Osteoblast (primary cell): ENCODE results near the gene MAST3. TPM values are rescaled to one million over a fixed set of nuclear protein-coding genes. Genes with fewer than 3 reads are reported as not detected.

ENCODE experiments used
- DNase-seq: peaks from one replicate; pipeline ENCODE4 v3.0.0; 2011; ENCODE audit warnings: low spot score, mixed read lengths; ENCODE audit not compliant: insufficient read length; ENCODE audit errors: missing footprints
- H2AFZ ChIP-seq: 2 replicates; pipeline ENCODE4 v1.6.0; 2011; ENCODE audit warnings: mild to moderate bottlenecking, low read length
- H3K27ac ChIP-seq: 2 replicates; pipeline ENCODE4 v1.5.1; 2011; ENCODE audit warnings: mild to moderate bottlenecking, low read depth, low read length, moderate library complexity
- H3K27me3 ChIP-seq: 2 replicates; pipeline ENCODE4 v1.6.0; 2012; ENCODE audit warnings: mild to moderate bottlenecking, control low read depth, inconsistent platforms, low read length, moderate library complexity; ENCODE audit not compliant: insufficient read depth
- H3K36me3 ChIP-seq: 2 replicates; pipeline ENCODE4 v1.5.1; 2011; ENCODE audit warnings: mild to moderate bottlenecking, low read length, control low read depth, moderate library complexity; ENCODE audit not compliant: insufficient read depth
- H3K4me1 ChIP-seq: 2 replicates; pipeline ENCODE4 v1.5.1; 2011; ENCODE audit warnings: mild to moderate bottlenecking, low read length, control low read depth, moderate library complexity; ENCODE audit not compliant: insufficient read depth
- H3K4me2 ChIP-seq: 2 replicates; pipeline ENCODE4 v1.6.0; 2011; ENCODE audit warnings: mild to moderate bottlenecking, low read length; ENCODE audit not compliant: insufficient read depth
- H3K4me3 ChIP-seq: fragments of 200-600 bp; sonication (generic); 3 replicates; pipeline ENCODE4 v1.5.1; 2012; ENCODE audit warnings: mild to moderate bottlenecking, low read length, inconsistent platforms; ENCODE audit not compliant: insufficient read depth
- H3K79me2 ChIP-seq: 2 replicates; pipeline ENCODE4 v1.6.0; 2012; ENCODE audit warnings: mild to moderate bottlenecking, low read length, control low read depth, inconsistent platforms; ENCODE audit not compliant: insufficient read depth
- H3K9me3 ChIP-seq: 2 replicates; pipeline ENCODE4 v1.5.1; 2011; ENCODE audit warnings: low read depth, low read length, control low read depth
- H4K20me1 ChIP-seq: 2 replicates; pipeline ENCODE4 v1.6.0; 2012; ENCODE audit warnings: mild to moderate bottlenecking, low read length, control low read depth; ENCODE audit not compliant: insufficient read depth
- CTCF ChIP-seq: IDR thresholded peaks from 2 replicates; pipeline ENCODE4 v1.5.1; 2011; ENCODE audit warnings: mild to moderate bottlenecking, low read depth, low read length, moderate library complexity; ENCODE audit errors: extremely low read depth
- total RNA-seq: library from RNA; depleted of rRNA; stranded (reverse); fragments of >200 nt; gene quantifications from 2 replicates; pipeline ENCODE4 v1.2.3, GENCODE V29; 2012

The MAST3 gene
- total RNA-seq, 1 donor, result 5.4 TPM

GRCh38 chr19:18059902-18060301, 37.7 kb upstream of the MAST3 start:
- H3K27me3 ChIP-seq, result no peaks in the 10 kb centered on the region
- H3K9me3 ChIP-seq, result no peaks in the 10 kb centered on the region
- no peak overlapping the region for H3K27ac ChIP-seq
- H3K4me3 ChIP-seq, result no peak overlapping the region
- no peaks in the 10 kb centered on the region for H4K20me1 ChIP-seq
- H3K4me1 ChIP-seq, result no peaks in the 10 kb centered on the region
- no peaks in the 10 kb centered on the region for H3K36me3 ChIP-seq
- TF ChIP-seq CTCF, result no peak
- no peak overlapping the region for H3K4me2 ChIP-seq
- H3K79me2 ChIP-seq, result no peaks in the 10 kb centered on the region
- no peak for DNase-seq
- no peak overlapping the region for H2AFZ ChIP-seq

DNA sequence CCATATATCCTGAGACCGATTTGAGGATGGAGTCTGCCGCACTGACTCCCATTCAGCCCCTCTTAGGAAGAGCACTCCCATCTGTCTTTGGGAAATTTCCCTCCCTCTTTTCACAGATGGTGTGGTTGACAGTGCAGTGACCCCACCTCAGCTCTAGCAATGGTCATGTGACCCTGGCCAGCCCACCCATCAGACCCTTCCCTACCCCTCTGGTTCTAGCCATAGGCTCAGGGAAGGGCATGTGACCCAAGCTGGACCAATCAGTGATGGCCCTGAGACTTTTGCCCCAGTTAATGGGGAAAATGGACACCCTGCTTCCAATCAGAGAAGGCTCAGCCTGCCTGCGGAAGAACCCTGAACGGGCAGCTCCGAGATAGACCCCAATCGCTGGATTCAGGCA, 37.1 kb upstream of the MAST3 start:
- no peaks in the 10 kb centered on the region for H4K20me1 ChIP-seq
- H3K4me3 ChIP-seq, result no peak overlapping the region
- no peaks in the 10 kb centered on the region for H3K9me3 ChIP-seq
- peak; percentile 68 for DNase-seq
- H3K36me3 ChIP-seq, result no peaks in the 10 kb centered on the region
- no peak overlapping the region for H2AFZ ChIP-seq
- no peaks in the 10 kb centered on the region for H3K79me2 ChIP-seq
- H3K4me1 ChIP-seq, result no peaks in the 10 kb centered on the region
- H3K4me2 ChIP-seq, result no peak overlapping the region
- H3K27me3 ChIP-seq, result no peaks in the 10 kb centered on the region
- no peak for TF ChIP-seq CTCF
- no peak overlapping the region for H3K27ac ChIP-seq

GRCh38 chr19:18062028-18062427, 35.5 kb upstream of the MAST3 start:
- no peak for TF ChIP-seq CTCF
- no peaks in the 10 kb centered on the region for H3K9me3 ChIP-seq
- H3K4me1 ChIP-seq, result no peaks in the 10 kb centered on the region
- no peaks in the 10 kb centered on the region for H3K27me3 ChIP-seq
- no peak overlapping the region for H3K4me2 ChIP-seq
- H3K79me2 ChIP-seq, result no peaks in the 10 kb centered on the region
- H3K4me3 ChIP-seq, result no peak overlapping the region
- H4K20me1 ChIP-seq, result no peaks in the 10 kb centered on the region
- DNase-seq, result no peak
- H3K36me3 ChIP-seq, result no peaks in the 10 kb centered on the region
- H3K27ac ChIP-seq, result no peak overlapping the region
- no peak overlapping the region for H2AFZ ChIP-seq

- no peaks in the 10 kb centered on the region for H3K27me3 ChIP-seq
- no peaks in the 10 kb centered on the region for H3K36me3 ChIP-seq
- TF ChIP-seq CTCF, result no peak
- H3K9me3 ChIP-seq, result no peaks in the 10 kb centered on the region
- H3K79me2 ChIP-seq, result no peaks in the 10 kb centered on the region
- no peaks in the 10 kb centered on the region for H4K20me1 ChIP-seq
- no peak overlapping the region for H3K4me3 ChIP-seq
- no peak overlapping the region for H2AFZ ChIP-seq
- H3K27ac ChIP-seq, result no peak overlapping the region
- peak; percentile 29 for DNase-seq
- H3K4me2 ChIP-seq, result no peak overlapping the region
- H3K4me1 ChIP-seq, result no peaks in the 10 kb centered on the region
These were observed 34.1 kb upstream of the MAST3 start for GRCh38 chr19:18063463-18063862.
